B cell (primary cell): ENCODE data around the gene GATAD2A. TPM values are rescaled to one million over a fixed set of nuclear protein-coding genes. Genes with fewer than 3 reads are reported as not detected.

Experiments
- ATAC-seq: fragments of 200-7000 bp; cut with Tn5 transposase; one replicate; pipeline ENCODE4 v1.10.0; 2021; ENCODE audit warnings: low read depth, mild to moderate bottlenecking, moderate number of reproducible peaks, moderate library complexity
- CTCF ChIA-PET: fragments of 350-600 bp; sonication (Branson Sonifier 250); formaldehyde crosslinking; loops from one replicate; lab custom pipeline; 2021; ENCODE audit warnings: antibody characterized with exemption, inconsistent platforms; lab: Charles Lee
- POLR2A ChIA-PET: fragments of 350-600 bp; sonication (Branson Sonifier 250); formaldehyde crosslinking; loops from one replicate; lab custom pipeline; 2021; ENCODE audit warnings: antibody characterized with exemption; lab: Charles Lee
- DNase-seq: peaks from one replicate; pipeline ENCODE4 v3.0.0; 2013
- H2AFZ ChIP-seq: 2 replicates; pipeline ENCODE4 v1.6.1; 2012; ENCODE audit warnings: mild to moderate bottlenecking, low read depth, low read length; ENCODE audit not compliant: insufficient read depth, poor library complexity, severe bottlenecking
- H3K27ac ChIP-seq, 2 donors: 1 replicate in 1 of 2; 2 replicates in 1 of 2; pipeline ENCODE4 v1.5.1; 2012 to 2013; ENCODE audit warnings: low read length in 2 of 2, mild to moderate bottlenecking in 2 of 2, moderate library complexity in 1 of 2
- H3K27me3 ChIP-seq, 4 experiments: fragments of 200-600 bp in 1 of 4; sonication (generic) in 1 of 4; replicated peaks in 1 of 4; 1 replicate in 2 of 4; 2 replicates in 2 of 4; pipeline versions ENCODE4 v1.6.1 to v1.7.0; 2013 to 2016; ENCODE audit warnings: low read length in 3 of 4, mild to moderate bottlenecking in 2 of 4, mixed read lengths in 1 of 4, moderate library complexity in 1 of 4; ENCODE audit not compliant: insufficient read depth in 4 of 4, control insufficient read depth in 3 of 4; ENCODE audit errors: control extremely low read depth in 1 of 4
- H3K36me3 ChIP-seq, 2 experiments: replicated peaks in 1 of 2; 1 replicate in 1 of 2; 2 replicates in 1 of 2; pipeline versions ENCODE4 v1.6.1 to v1.7.1; 2013; ENCODE audit warnings: low read length in 1 of 2; ENCODE audit not compliant: insufficient read depth in 2 of 2, control insufficient read depth in 1 of 2; ENCODE audit errors: control extremely low read depth in 1 of 2, extremely low read depth in 1 of 2
- H3K4me1 ChIP-seq, 2 donors: fragments of 200-600 bp in 1 of 2; sonication (generic) in 1 of 2; 1 replicate in 1 of 2; 2 replicates in 1 of 2; pipeline versions ENCODE4 v1.5.1 to v1.6.1; 2013 to 2017; ENCODE audit warnings: low read length in 2 of 2; ENCODE audit not compliant: control insufficient read depth in 2 of 2, insufficient read depth in 2 of 2
- H3K4me2 ChIP-seq: replicated peaks from 2 replicates; pipeline ENCODE3; 2012; ENCODE audit warnings: mild to moderate bottlenecking, low read depth, low read length; ENCODE audit not compliant: poor library complexity, severe bottlenecking
- H3K4me3 ChIP-seq, 5 experiments: fragments of 200-600 bp in 1 of 5; sonication (generic) in 1 of 5; 1 replicate in 3 of 5; 2 replicates in 2 of 5; pipeline versions ENCODE4 v1.5.1 to v1.7.0; 2011 to 2016; ENCODE audit warnings: low read length in 4 of 5, mild to moderate bottlenecking in 4 of 5, low read depth in 2 of 5, control low read depth in 1 of 5, moderate library complexity in 1 of 5; ENCODE audit not compliant: insufficient read depth in 1 of 5; ENCODE audit errors: control extremely low read depth in 1 of 5, extremely low read depth in 1 of 5
- H3K79me2 ChIP-seq: fragments of 200-600 bp; sonication (generic); one replicate; pipeline ENCODE4 v1.6.0; 2016; ENCODE audit warnings: low read length; ENCODE audit not compliant: control insufficient read depth, insufficient read depth
- H3K9ac ChIP-seq: fragments of 200-600 bp; sonication (generic); 2 replicates; pipeline ENCODE4 v1.6.1; 2017; ENCODE audit warnings: mild to moderate bottlenecking, low read length, moderate library complexity
- H3K9me3 ChIP-seq, 3 donors: one replicate each; pipeline versions ENCODE4 v1.6.1 to v1.7.1; 2013; ENCODE audit warnings: low read length in 2 of 3; ENCODE audit not compliant: control insufficient read depth in 2 of 3, insufficient read depth in 1 of 3; ENCODE audit errors: control extremely low read depth in 1 of 3
- H4K20me1 ChIP-seq: 2 replicates; pipeline ENCODE4 v1.6.0; 2012; ENCODE audit warnings: mild to moderate bottlenecking, low read length; ENCODE audit not compliant: insufficient read depth, control insufficient read depth, poor library complexity, severe bottlenecking
- H3K27ac Mint-ChIP-seq: one replicate; pipeline ENCODE4 v1.8.0; 2021; ENCODE audit warnings: mixed read lengths
- H3K27me3 Mint-ChIP-seq: one replicate; pipeline ENCODE4 v1.8.0; 2021; ENCODE audit warnings: mixed read lengths
- H3K4me1 Mint-ChIP-seq: one replicate; pipeline ENCODE4 v1.8.0; 2021; ENCODE audit warnings: mixed read lengths
- H3K4me3 Mint-ChIP-seq: one replicate; pipeline ENCODE4 v1.8.0; 2021; ENCODE audit warnings: mixed read lengths
- H3K9me3 Mint-ChIP-seq: one replicate; pipeline ENCODE4 v1.8.0; 2022; ENCODE audit warnings: mixed read lengths; ENCODE audit not compliant: insufficient read depth
- CTCF ChIP-seq: fragments of 200-600 bp; IDR thresholded peaks from one replicate; pipeline ENCODE4 v1.8.0; 2022; ENCODE audit warnings: antibody characterized with exemption, mild to moderate bottlenecking
- EZH2 ChIP-seq: IDR thresholded peaks from 2 replicates; pipeline ENCODE4 v1.6.1; 2012; ENCODE audit warnings: borderline replicate concordance, low read depth, mild to moderate bottlenecking, moderate library complexity, low read length; ENCODE audit not compliant: insufficient read depth, poor library complexity, severe bottlenecking
- WGBS: methylation state at CpG from one replicate; pipeline ENCODE4 v1.1.5; 2013; ENCODE audit warnings: missing lambda C conversion rate; ENCODE audit not compliant: insufficient coverage; 5-methylcytosine and 5-hydroxymethylcytosine counted together
- intact Hi-C: fragments of 100-400 bp; cut with micrococcal nuclease; formaldehyde crosslinking; loops from one replicate; pipeline ENCODE4 v1.10.0; 2022
- polyA plus RNA-seq: library from polyadenylated mRNA; depleted of rRNA; stranded (reverse); fragments of >200 nt; gene quantifications from 2 replicates; pipeline ENCODE4 v1.2.3, GENCODE V29; 2012
- total RNA-seq, 2 donors: library from RNA; stranded (reverse); fragments of 120-200 nt in 1 of 2; gene quantifications; 1 replicate in 1 of 2; 2 replicates in 1 of 2; pipeline versions ENCODE4 v1.2.3 to v1.2.4, GENCODE V29; 2013 to 2022

The GATAD2A gene
- total and polyA plus RNA-seq, 2 donors (not counting 1 experiment from before 2014, with no cell fraction given): 28.8 to 76.3 TPM

GRCh38 chr19:19418555-19419260 lies 13.2 kb downstream of the GATAD2A start:
- H3K27me3 Mint-ChIP-seq: no peaks in the 10 kb centered on the region
- Histone ChIP-seq H3K9ac (peak overlapping the region; percentile 22), H3K4me1 (peaks cover 40 to 63% of the 10 kb centered on the region in 2 donors), H3K27ac (peak overlapping the region in 1 of 2 donors; percentile 57), H3K9me3 (no peaks in the 10 kb centered on the region), H4K20me1 (peaks cover 99% of the 10 kb centered on the region), H3K36me3 (peaks cover 0 to 2% of the 10 kb centered on the region in 2 experiments), H2AFZ (no peak overlapping the region), H3K27me3 (no peaks in the 10 kb centered on the region), H3K79me2 (peaks cover 100% of the 10 kb centered on the region), H3K4me3 (no peak overlapping the region), H3K4me2 (peak overlapping the region; percentile 42)
- TF ChIP-seq EZH2: no peak
- no peak for TF ChIP-seq CTCF
- ATAC-seq (no peak), DNase-seq (no peak)
- intact Hi-C loops: no loop called here
- peak overlapping the region; percentile 82 for H3K27ac Mint-ChIP-seq
- peaks cover 70% of the 10 kb centered on the region for H3K4me1 Mint-ChIP-seq
- H3K9me3 Mint-ChIP-seq: no peaks in the 10 kb centered on the region
- peak overlapping the region; percentile 77 for H3K4me3 Mint-ChIP-seq
- CTCF ChIA-PET: interaction anchor here (1.8 kb wide), 1 partner anchor 12 kb away, joined by 5 read pairs; no protein-coding TSS in a partner anchor
- POLR2A ChIA-PET: interaction anchor here (0.5 to 0.6 kb wide), 2 partner anchors 26 to 75 kb away, joined by 5 to 7 read pairs; no protein-coding TSS in a partner anchor
- 3% methylated on average over 6 of the region's 8 CpGs for WGBS
